ENCODE measurements around the gene FBXO40. TPM values are rescaled to one million over a fixed set of nuclear protein-coding genes. Genes with fewer than 3 reads are reported as not detected.

The FBXO40 gene
- total and polyA plus RNA-seq, 2 of the 8 experiments (the other 6 are each of a cell fraction or from before 2014, with no cell fraction given), result 0.03 TPM; not detected in 1

DNA sequence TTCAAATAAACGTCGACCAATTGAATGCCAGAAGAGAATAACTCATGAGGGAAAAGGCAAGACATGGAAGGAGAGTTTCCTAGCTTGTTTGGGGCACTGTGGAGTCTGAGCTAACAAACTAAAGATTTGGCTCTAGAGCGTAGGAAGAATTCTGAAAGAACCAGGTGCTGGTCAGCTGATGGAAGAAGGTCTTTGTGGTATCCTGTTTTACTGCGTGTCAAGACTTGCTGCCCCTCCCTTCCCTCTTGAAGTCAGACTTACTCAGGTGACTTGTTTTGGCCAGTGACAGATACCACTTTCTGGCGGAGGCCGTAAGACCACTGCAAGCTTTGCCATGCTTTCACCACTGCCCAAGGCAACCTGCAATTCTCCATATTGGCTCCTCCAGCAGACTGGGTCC lies 68.2 kb downstream of the FBXO40 start:
- Histone ChIP-seq H4K20me1 (replicated peaks in 1 of 2; ENCODE audit: control insufficient read depth in 1 of 2, insufficient read depth in 2 of 2, low read length in 2 of 2) (no peaks in the 10 kb centered on the region), H3K18ac (ENCODE audit: extremely low read depth, low read length) (no peak overlapping the region), H2BK12ac (ENCODE audit: low read depth, low read length) (no peak overlapping the region), H3K23me2 (ENCODE audit: low read depth, low read length) (no peaks in the 10 kb centered on the region), H3K4me2 (ENCODE audit: insufficient read depth in 1 of 2, low read depth in 2 of 2, low read length in 2 of 2) (no peak overlapping the region), H3K27me3 (replicated peaks in 1 of 4; ENCODE audit: control insufficient read depth in 3 of 4, extremely low read depth in 1 of 4, insufficient read depth in 3 of 4, low read length in 3 of 4) (no peaks in the 10 kb centered on the region), H2BK120ac (replicated peaks; ENCODE audit: low read depth, low read length) (no peak overlapping the region), H3K14ac (ENCODE audit: insufficient read length) (no peak overlapping the region), H3K36me3 (ENCODE audit: control insufficient read depth in 2 of 4, insufficient read depth in 4 of 4, low read length in 3 of 4) (peaks cover 2 to 17% (median 14%) of the 10 kb centered on the region in 4 experiments; a peak in 6 of 8 replicates), H3K23ac (ENCODE audit: insufficient read length) (no peak overlapping the region), H2AFZ (ENCODE audit: low read length) (no peak overlapping the region), H2BK5ac (ENCODE audit: low read depth, low read length) (no peak overlapping the region), H2BK15ac (ENCODE audit: low read length) (no peak overlapping the region), H3K79me1 (ENCODE audit: low read depth, low read length) (no peaks in the 10 kb centered on the region), H2BK20ac (ENCODE audit: low read length) (no peak overlapping the region), H3K56ac (replicated peaks; ENCODE audit: insufficient read length, low read depth, low read length) (no peak overlapping the region), H3K4ac (replicated peaks; ENCODE audit: insufficient read length, low read depth, low read length) (no peak overlapping the region), H3K9ac (replicated peaks in 1 of 4; ENCODE audit: extremely low read depth in 1 of 4, low read depth in 3 of 4, low read length in 3 of 4) (no peak overlapping the region), H3K4me1 (replicated peaks in 1 of 4; ENCODE audit: control insufficient read depth in 3 of 4, insufficient read depth in 4 of 4, low read length in 3 of 4) (peaks cover 0 to 10% (median 0%) of the 10 kb centered on the region in 4 experiments; a peak in 2 of 7 replicates), H4K5ac (ENCODE audit: insufficient read length, low read depth, low read length) (no peak overlapping the region), H2AK5ac (ENCODE audit: low read depth, low read length) (no peak overlapping the region), H4K91ac (replicated peaks; ENCODE audit: insufficient read length, low read length) (no peak overlapping the region), H3K27ac (ENCODE audit: low read depth, low read length) (no peak overlapping the region), H4K8ac (ENCODE audit: extremely low read depth, insufficient read depth, low read length) (no peak overlapping the region), H3K4me3 (ENCODE audit: extremely low read depth in 1 of 4, insufficient read depth in 2 of 4, low read depth in 3 of 4, low read length in 4 of 4) (no peak overlapping the region), H3K9me3 (ENCODE audit: insufficient read depth in 2 of 2, low read depth in 1 of 2, low read length in 1 of 2) (no peaks in the 10 kb centered on the region), H3K79me2 (ENCODE audit: control insufficient read depth in 1 of 2, insufficient read depth in 2 of 2, low read length in 2 of 2) (no peaks in the 10 kb centered on the region)
- WGBS, 2 experiments (ENCODE audit: extremely low coverage in 1 of 2, insufficient coverage in 1 of 2, insufficient read length in 1 of 2, insufficient replicate concordance in 2 of 2, low coverage in 1 of 2, low lambda C conversion rate in 2 of 2, missing lambda C conversion rate in 1 of 2), result 90% methylated on average over 6 of the region's 6 CpGs; no CpG with 5 or more reads in 1 of the 2 experiments
- FAIRE-seq (no peak), DNase-seq (ENCODE audit: low read depth in 1 of 2, low spot score in 2 of 2) (no peak)
- TF ChIP-seq FOSL1 (IDR thresholded peaks at IDR 0.05; ENCODE audit: insufficient read depth, low read depth, low read length) (no peak), CHD2 (IDR thresholded peaks at IDR 0.05; ENCODE audit: low read length) (no peak), NRF1 (IDR thresholded peaks at IDR 0.05; ENCODE audit: low read depth, low read length) (no peak), JUN (IDR thresholded peaks at IDR 0.05; ENCODE audit: low read depth, low read length) (no peak), GABPA (IDR thresholded peaks at IDR 0.05; ENCODE audit: borderline replicate concordance, insufficient read depth, low read length) (no peak), SRF (IDR thresholded peaks at IDR 0.05; ENCODE audit: low read depth, low read length) (no peak), POU5F1 (IDR thresholded peaks at IDR 0.05; ENCODE audit: low read depth, low read length) (no peak), JUND (IDR thresholded peaks at IDR 0.05; ENCODE audit: low read length) (no peak), CBX5 (IDR thresholded peaks at IDR 0.05; ENCODE audit: low read depth, low read length) (no peak), ASH2L (IDR thresholded peaks at IDR 0.05; ENCODE audit: low read length) (no peak)
- POLR2A ChIA-PET (ENCODE audit: partially characterized antibody), result interaction anchor here (0.9 to 1.6 kb wide), 3 partner anchors 8 to 115 kb away, joined by 3 to 5 read pairs (median 4); partner anchors contain the start of gene POLQ
- CTCF ChIA-PET (ENCODE audit: partially characterized antibody), result interaction anchor here (0.6 to 2.1 kb wide), 2 partner anchors 9 to 115 kb away, joined by 3 to 8 read pairs; partner anchors contain the start of gene POLQ
